Non-pigmented ciliary epithelial cell (primary cell): ENCODE measurements around the gene ARNT2.

Experiments used
- DNase-seq: peaks from one replicate; pipeline ENCODE4 v3.0.0-alpha.2; 2010; ENCODE audit warnings: low read depth

Gene ARNT2

GRCh38 chr15:80411788-80412288 lies 7.7 kb downstream of the ARNT2 start:
- DNase-seq = no peak

- no peak for DNase-seq
Measured at GRCh38 chr15:80414546-80415357, 10.6 kb downstream of the ARNT2 start.

DNA sequence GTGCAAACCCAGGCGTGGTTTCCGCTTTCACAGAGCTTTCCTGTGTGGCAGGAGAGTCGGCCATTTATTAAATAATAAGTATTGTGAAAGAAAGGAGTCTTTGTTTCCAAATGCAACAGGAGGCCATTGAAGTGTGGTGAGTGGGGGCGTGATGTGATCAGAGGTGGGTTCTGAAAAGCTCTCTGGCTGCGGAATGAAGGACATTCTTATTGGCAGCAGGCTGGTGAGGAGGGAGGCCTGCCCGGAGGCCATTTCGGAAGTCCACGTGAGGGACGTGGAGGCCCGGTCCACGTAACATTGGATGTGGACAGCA lies 11.1 kb downstream of the ARNT2 start:
- no peak for DNase-seq

DNA sequence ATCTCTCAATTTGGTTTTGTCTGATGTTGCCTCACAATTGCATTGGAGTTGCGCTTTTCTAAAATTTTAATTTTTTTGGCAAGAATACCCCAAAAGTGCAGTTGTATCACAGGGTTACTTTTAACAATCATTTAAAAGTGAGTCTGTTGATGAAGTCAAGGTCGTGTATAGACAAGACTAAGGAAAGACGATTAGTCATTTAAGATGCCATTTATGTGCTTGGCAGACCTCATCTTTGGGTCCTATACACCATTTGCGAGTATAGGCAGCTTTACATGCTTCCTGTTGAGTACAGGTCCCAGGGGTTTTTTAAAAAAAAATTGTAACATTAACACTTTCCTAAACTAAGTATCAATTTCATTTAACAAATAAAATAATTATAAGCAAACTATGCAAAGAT lies 12.5 kb downstream of the ARNT2 start:
- DNase-seq = no peak

- DNase-seq = no peak
Measured at GRCh38 chr15:80418892-80419537, 14.8 kb downstream of the ARNT2 start.

DNA sequence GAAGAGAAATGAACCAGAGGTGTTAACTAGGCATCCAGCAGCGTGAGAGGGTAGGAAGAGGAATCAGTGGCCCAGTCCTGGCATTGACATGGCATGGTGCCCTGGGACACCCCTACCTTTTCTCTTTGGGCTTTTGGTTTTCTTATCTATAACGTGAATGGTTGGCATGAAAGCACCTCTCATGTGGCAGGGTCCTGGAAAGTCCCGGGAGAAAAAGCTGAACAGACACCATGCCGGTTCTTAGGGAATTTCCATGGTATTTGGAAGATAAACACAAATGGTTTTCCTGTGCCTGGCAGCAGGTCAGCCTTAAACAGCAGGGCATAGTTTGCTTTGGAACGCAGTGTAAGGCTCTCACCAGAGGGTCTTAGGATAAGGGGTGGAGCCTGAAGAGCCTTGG lies 15.4 kb downstream of the ARNT2 start:
- DNase-seq = no peak

GRCh38 chr15:80420658-80421057 lies 16.5 kb downstream of the ARNT2 start:
- DNase-seq = no peak

- DNase-seq = no peak
Measured at GRCh38 chr15:80423215-80423614, 19.0 kb downstream of the ARNT2 start.

- no peak for DNase-seq
Measured at GRCh38 chr15:80424381-80424780, 20.2 kb downstream of the ARNT2 start.

DNA sequence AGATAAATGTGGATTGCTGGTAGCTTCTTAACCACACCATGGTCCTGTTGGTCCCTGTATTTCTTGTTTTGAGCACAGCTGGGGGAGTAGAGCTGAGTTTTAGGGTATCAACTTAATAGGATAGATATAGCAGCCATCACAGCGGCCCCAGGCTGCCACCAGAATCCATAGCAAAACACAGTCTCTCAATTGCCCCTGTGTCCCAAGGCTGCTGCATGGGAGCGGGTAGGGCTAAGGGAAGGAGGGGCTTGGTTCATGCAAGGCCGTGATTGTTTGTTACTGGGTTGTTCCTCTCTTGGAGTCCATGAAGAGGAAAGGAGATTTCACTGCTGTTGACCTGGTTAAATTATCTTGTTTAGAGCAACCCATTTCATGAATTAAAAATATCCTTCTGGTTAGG lies 22.1 kb downstream of the ARNT2 start:
- DNase-seq = no peak

DNA sequence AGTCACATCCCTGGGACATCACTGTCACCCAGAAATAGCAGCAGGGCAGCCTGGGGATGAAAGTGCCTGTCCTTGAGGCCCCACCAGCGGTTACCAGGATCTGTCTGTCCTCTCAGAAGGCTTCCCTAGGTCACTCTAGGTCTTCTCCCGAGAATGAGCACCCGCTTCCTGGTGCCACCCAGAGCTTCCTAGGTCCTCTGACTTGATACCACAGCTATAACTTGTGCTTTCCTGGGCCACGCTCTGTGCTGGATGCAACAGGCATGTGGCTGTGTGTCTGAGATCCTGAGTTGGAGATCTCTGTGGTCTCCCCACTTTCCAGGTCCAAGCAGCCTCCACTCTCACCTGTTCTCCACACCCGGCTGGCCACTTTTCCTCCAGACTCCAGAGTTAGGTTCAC lies 25.8 kb downstream of the ARNT2 start:
- DNase-seq = no peak

DNA sequence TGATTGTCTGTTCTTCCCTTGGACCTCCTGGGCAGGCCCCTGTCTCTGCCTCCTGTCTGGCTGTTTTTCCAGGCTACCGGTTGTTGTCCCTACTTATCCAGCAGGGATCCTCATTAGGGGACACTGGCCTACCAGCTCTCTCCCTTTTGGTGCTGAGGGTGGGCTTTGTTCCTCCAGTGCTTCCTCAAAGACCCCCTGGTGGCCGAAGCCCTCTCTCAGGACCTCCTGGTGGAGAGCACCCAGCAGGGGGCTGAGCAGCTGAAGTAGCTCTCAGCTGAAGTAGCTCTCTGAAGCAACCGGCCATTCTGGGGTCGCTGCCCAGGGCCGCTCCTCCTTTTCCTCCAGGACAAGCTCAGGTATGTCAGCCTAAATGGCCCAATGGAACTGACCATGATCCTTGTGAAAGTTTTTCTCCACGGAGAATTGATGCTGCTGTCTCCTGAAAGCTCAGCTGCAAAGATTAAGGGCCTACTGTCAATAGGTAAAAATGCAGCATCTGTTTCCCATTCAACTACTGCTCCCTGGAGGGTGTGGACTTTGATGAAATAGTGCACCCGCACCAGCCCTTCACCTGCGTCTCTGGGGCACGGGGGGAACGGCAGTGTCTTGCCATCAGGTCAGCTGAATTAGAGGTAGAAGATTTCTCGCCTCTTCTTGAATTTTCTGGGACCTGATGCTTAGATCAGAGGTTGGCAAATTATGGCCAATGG lies 27.6 kb downstream of the ARNT2 start:
- no peak for DNase-seq

GRCh38 chr15:80432345-80432702 lies 28.1 kb downstream of the ARNT2 start:
- no peak for DNase-seq

- no peak for DNase-seq
Measured at GRCh38 chr15:80433836-80434235, 29.7 kb downstream of the ARNT2 start.

DNA sequence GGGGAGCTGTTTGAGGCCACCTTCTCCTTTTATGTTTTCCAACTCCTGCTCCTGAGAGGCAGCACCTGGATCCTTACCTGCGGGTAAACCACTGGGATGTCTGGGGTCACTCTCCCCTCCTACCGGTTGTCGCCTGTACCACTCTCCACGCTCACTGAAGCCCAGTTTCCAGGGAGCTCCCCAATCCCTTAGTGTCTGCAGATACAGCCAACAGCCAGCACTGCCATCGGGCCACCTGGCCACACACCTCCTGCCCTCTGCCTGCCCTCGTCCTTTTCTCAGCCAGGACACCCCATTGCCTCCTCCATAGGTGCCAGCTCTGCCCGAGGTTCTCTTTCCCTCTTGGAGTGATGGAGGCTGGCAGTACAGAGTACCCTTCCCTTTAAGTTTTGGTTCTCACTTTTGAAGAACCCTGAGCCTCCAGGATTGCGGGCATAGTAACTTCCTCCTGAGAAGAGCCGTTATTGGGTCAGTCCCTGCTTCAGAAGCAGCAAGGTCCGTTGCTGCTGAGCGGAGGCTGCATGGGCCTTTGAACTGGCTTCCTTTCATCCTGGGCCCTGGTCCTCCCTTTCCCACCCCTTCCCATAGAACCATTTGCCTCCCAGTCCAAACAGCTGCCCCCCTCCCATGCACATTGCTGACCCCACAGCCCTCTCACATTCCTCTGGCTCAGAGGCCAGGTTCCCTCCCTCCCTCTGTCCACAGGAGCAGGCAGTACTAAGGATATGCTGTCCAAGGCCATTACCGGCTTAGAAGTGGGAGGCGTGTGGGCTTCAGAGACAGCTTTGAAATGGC lies 30.9 kb downstream of the ARNT2 start:
- no peak for DNase-seq

DNA sequence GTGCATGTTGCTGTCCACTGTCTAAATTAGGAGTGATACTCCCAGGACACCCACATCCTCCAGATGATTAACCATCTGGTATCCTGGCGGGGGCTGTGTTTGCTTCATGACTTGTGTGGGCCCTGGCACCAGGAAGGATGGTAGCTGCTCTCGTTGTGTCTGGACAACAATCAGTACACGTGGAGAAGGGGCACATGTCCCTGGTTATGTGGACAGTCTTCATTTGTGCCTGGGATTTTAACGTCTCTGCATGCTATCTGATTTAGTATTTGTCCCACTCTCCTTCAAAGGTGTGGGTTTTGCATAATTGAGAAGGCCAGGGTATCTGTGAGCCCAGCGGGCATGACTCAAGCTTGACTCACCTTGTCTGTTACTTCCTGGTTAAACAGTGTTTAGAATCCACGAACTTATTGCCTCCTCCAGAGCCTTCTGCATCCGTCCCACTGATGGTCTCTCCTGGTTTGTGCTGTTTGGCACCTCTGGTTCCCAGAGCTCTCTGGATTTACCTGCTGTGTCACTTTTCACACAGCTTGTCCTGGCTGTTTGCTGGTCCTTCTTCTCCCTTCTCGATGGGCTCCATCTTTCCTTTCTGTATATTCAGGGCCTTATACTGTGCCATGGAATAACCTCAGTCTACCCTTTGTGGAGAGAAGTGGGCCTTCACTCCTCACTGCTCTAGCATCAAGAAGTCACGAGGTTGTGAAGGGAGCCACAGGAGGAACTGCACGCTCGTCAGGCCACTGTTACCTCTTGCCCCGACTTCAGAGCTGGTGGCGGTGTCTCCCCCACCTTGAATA lies 32.5 kb downstream of the ARNT2 start:
- DNase-seq = no peak

DNA sequence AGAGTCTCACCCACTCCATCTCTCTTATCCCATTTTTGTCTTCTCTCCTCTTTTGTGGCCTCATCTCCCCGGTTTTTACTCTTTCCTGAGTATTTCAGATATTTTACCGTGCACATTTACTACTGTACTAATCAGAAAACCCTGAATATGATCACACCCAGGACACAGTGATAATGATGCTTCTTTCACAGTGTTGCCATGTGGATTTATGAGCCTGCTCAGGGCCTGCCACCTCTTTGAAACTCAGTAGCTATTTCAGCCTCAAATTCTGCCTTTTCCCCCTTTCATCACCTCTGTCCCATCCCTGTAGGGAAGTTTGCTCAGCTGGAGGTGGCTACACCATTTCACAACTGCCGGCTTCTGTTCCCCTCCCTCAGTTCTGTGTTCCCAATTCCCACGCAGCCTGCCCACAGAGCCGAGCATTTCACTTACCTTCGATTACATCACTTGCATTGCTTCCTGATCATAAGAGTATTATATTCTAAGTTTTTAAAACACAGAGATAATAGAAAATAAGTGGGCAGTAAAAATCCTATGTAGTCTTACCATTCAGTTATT lies 33.2 kb downstream of the ARNT2 start:
- DNase-seq = no peak

GRCh38 chr15:80439140-80439539 lies 35.0 kb downstream of the ARNT2 start:
- no peak for DNase-seq

GRCh38 chr15:80440024-80440423 lies 35.8 kb downstream of the ARNT2 start:
- no peak for DNase-seq

DNA sequence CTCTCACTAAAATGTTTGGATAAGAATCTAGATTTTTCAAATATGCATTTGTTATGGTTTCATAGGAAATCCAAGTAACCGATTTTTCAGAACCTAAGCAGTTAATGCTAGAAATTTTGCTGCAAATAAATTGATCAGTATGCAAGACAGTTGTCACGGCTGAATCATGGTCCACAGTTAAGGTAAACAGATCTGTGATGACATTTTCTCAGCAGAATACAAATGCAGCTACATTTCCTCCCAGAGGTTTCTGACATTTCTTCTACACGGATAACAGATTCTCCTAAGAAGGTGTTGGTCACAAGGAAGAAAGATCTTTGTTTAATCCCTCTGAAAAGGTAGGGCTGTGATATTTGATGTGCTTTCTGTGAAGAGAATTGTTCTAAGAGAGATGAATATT lies 36.9 kb downstream of the ARNT2 start:
- no peak for DNase-seq

GRCh38 chr15:80441714-80442113 lies 37.5 kb downstream of the ARNT2 start:
- no peak for DNase-seq
